Fibroblast of lung (primary cell): Measurements from ENCODE around the gene MGAT4C. TPM values are rescaled to one million over a fixed set of nuclear protein-coding genes. Genes with fewer than 3 reads are reported as not detected.

Source experiments
- DNase-seq, 2 donors: peaks; one replicate each; pipeline versions ENCODE4 v3.0.0 to v3.0.0-alpha.2; 2010; ENCODE audit warnings: low read depth in 2 of 2
- H2AFZ ChIP-seq: 2 replicates; pipeline ENCODE4 v1.5.1; 2012; ENCODE audit warnings: low read length, control low read depth, inconsistent platforms
- H3K27ac ChIP-seq: 2 replicates; pipeline ENCODE4 v1.5.1; 2011; ENCODE audit warnings: low read length, control low read depth; ENCODE audit not compliant: insufficient read depth
- H3K27me3 ChIP-seq: 2 replicates; pipeline ENCODE4 v1.5.1; 2011; ENCODE audit warnings: mild to moderate bottlenecking, low read length; ENCODE audit not compliant: control insufficient read depth, insufficient read depth
- H3K36me3 ChIP-seq: 2 replicates; pipeline ENCODE4 v1.5.1; 2011; ENCODE audit warnings: low read length; ENCODE audit not compliant: control insufficient read depth, insufficient read depth
- H3K4me1 ChIP-seq: 2 replicates; pipeline ENCODE4 v1.5.1; 2011; ENCODE audit warnings: low read length; ENCODE audit not compliant: control insufficient read depth, insufficient read depth; ENCODE audit errors: extremely low read depth
- H3K4me2 ChIP-seq: 2 replicates; pipeline ENCODE4 v1.5.1; 2011; ENCODE audit warnings: low read length, control low read depth; ENCODE audit not compliant: insufficient read depth; ENCODE audit errors: extremely low read depth
- H3K4me3 ChIP-seq, 4 experiments: fragments of 200-600 bp in 1 of 4; sonication (generic) in 1 of 4; replicated peaks in 1 of 4; 2 replicates each; pipeline ENCODE4 v1.5.1; 2011 to 2016; ENCODE audit warnings: low read length in 4 of 4, low read depth in 3 of 4, mild to moderate bottlenecking in 3 of 4, control low read depth in 2 of 4, inconsistent platforms in 1 of 4, mixed read lengths in 1 of 4; ENCODE audit not compliant: insufficient read depth in 1 of 4; ENCODE audit errors: control extremely low read depth in 1 of 4
- H3K79me2 ChIP-seq: 2 replicates; pipeline ENCODE4 v1.5.1; 2012; ENCODE audit warnings: mild to moderate bottlenecking, low read length, inconsistent platforms; ENCODE audit not compliant: control insufficient read depth, insufficient read depth
- H3K9ac ChIP-seq: 2 replicates; pipeline ENCODE4 v1.5.1; 2011; ENCODE audit warnings: mild to moderate bottlenecking, low read length, control low read depth; ENCODE audit not compliant: insufficient read depth
- H3K9me3 ChIP-seq: 2 replicates; pipeline ENCODE4 v1.5.1; 2012; ENCODE audit warnings: low read depth, low read length; ENCODE audit not compliant: control insufficient read depth, insufficient read depth
- H4K20me1 ChIP-seq: 2 replicates; pipeline ENCODE4 v1.5.1; 2011; ENCODE audit warnings: low read length; ENCODE audit not compliant: control insufficient read depth, insufficient read depth; ENCODE audit errors: extremely low read depth
- CTCF ChIP-seq, 2 donors: IDR thresholded peaks in 1 of 2; conservative IDR thresholded peaks in 1 of 2; 1 replicate in 1 of 2; 2 replicates in 1 of 2; pipeline ENCODE4 v1.5.1; 2011 to 2012; ENCODE audit warnings: low read length in 2 of 2, control low read depth in 1 of 2, inconsistent platforms in 1 of 2, low read depth in 1 of 2, mild to moderate bottlenecking in 1 of 2
- EZH2 ChIP-seq: IDR thresholded peaks from 2 replicates; pipeline ENCODE4 v1.5.1; 2012; ENCODE audit warnings: low read length, control low read depth, mild to moderate bottlenecking; ENCODE audit errors: missing control alignments
- polyA plus RNA-seq, 2 donors: library from polyadenylated mRNA; depleted of rRNA in 1 of 2; stranded (reverse) in 1 of 2; unstranded in 1 of 2; fragments of >200 nt; gene quantifications; 2 replicates each; pipeline ENCODE4 v1.2.1, GENCODE V29; 2011 to 2012; ENCODE audit warnings: missing spikeins in 1 of 2
- total RNA-seq: library from RNA; depleted of rRNA; stranded (reverse); fragments of >200 nt; gene quantifications from 2 replicates; pipeline ENCODE4 v1.2.1, GENCODE V29; 2014

The MGAT4C gene
- total and polyA plus RNA-seq, 2 donors (not counting 1 experiment from before 2014, with no cell fraction given), result not detected

- no peak overlapping the region for H3K9ac ChIP-seq
- H3K79me2 ChIP-seq, result no peaks in the 10 kb centered on the region
- TF ChIP-seq EZH2 (no peak), CTCF (conservative IDR thresholded peaks at IDR 0.05 in 1 of 2, IDR thresholded peaks at IDR 0.05 in 1 of 2; ENCODE audit: low read depth in 1 of 2, low read length in 2 of 2) (peak in 1 of 2 donors; percentile 10)
- no peaks in the 10 kb centered on the region for H3K4me1 ChIP-seq
- no peak overlapping the region for H3K4me3 ChIP-seq
- H3K36me3 ChIP-seq, result no peaks in the 10 kb centered on the region
- H2AFZ ChIP-seq, result no peak overlapping the region
- peak in 1 of 2 donors; percentile 42 for DNase-seq
- no peaks in the 10 kb centered on the region for H4K20me1 ChIP-seq
- H3K27ac ChIP-seq, result no peak overlapping the region
- H3K4me2 ChIP-seq, result no peak overlapping the region
- no peaks in the 10 kb centered on the region for H3K9me3 ChIP-seq
- H3K27me3 ChIP-seq, result no peaks in the 10 kb centered on the region
Observed at GRCh38 chr12:85955127-85955526, 301.1 kb downstream of the MGAT4C start.

GRCh38 chr12:85951823-85952222, 304.4 kb downstream of the MGAT4C start:
- no peaks in the 10 kb centered on the region for H3K36me3 ChIP-seq
- TF ChIP-seq EZH2, result no peak
- TF ChIP-seq CTCF (conservative IDR thresholded peaks at IDR 0.05 in 1 of 2, IDR thresholded peaks at IDR 0.05 in 1 of 2; ENCODE audit: low read depth in 1 of 2, low read length in 2 of 2), result peak in 1 of 2 donors; percentile 55
- no peaks in the 10 kb centered on the region for H3K79me2 ChIP-seq
- H2AFZ ChIP-seq, result no peak overlapping the region
- no peaks in the 10 kb centered on the region for H3K4me1 ChIP-seq
- H3K27ac ChIP-seq, result no peak overlapping the region
- no peak overlapping the region for H3K4me2 ChIP-seq
- no peak overlapping the region for H3K9ac ChIP-seq
- H3K27me3 ChIP-seq, result no peaks in the 10 kb centered on the region
- no peak overlapping the region for H3K4me3 ChIP-seq
- H4K20me1 ChIP-seq, result no peaks in the 10 kb centered on the region
- DNase-seq, result peak; percentile 9 to 42
- H3K9me3 ChIP-seq, result no peaks in the 10 kb centered on the region

DNA sequence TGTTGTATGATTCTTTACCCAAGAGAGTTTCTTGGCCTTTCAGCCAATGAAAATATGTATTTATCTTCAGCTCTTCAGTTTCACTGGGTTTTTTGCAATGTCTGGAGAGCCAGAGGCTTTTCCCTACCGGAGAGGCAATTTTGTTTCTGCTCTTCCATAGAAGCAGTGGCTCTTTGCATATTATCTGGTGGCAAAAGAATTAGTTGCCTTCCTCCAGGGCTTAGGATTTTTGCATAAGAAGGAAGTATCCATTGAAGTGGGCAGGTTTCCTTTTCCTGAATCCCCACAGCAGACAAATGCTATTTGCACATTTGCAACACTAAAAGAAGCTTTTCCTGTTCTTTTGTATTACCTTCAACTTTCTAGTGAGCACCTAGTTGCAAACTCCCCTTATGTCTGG, 306.9 kb downstream of the MGAT4C start:
- no peaks in the 10 kb centered on the region for H3K4me1 ChIP-seq
- H3K36me3 ChIP-seq, result no peaks in the 10 kb centered on the region
- no peak for DNase-seq
- no peak for TF ChIP-seq CTCF (conservative IDR thresholded peaks at IDR 0.05 in 1 of 2, IDR thresholded peaks at IDR 0.05 in 1 of 2; ENCODE audit: low read depth in 1 of 2, low read length in 2 of 2)
- no peak for TF ChIP-seq EZH2
- no peak overlapping the region for H3K4me3 ChIP-seq
- H3K4me2 ChIP-seq, result no peak overlapping the region
- H3K27me3 ChIP-seq, result no peaks in the 10 kb centered on the region
- H3K9me3 ChIP-seq, result no peaks in the 10 kb centered on the region
- H3K9ac ChIP-seq, result no peak overlapping the region
- H2AFZ ChIP-seq, result no peak overlapping the region
- no peaks in the 10 kb centered on the region for H3K79me2 ChIP-seq
- no peak overlapping the region for H3K27ac ChIP-seq
- no peaks in the 10 kb centered on the region for H4K20me1 ChIP-seq
